Type B pancreatic cell (in vitro differentiated cells): Measurements from ENCODE around the gene CYP46A1. TPM values are rescaled to one million over a fixed set of nuclear protein-coding genes. Genes with fewer than 3 reads are reported as not detected.
A peak's percentile ranks its signal among the peaks of the same experiment; 100 is the strongest.

Experiments
- DNase-seq: peaks from one replicate; pipeline ENCODE4 v3.0.0; 2021; ENCODE audit warnings: mixed read lengths; ENCODE audit not compliant: unreplicated experiment; ENCODE audit errors: extremely low spot score
- H3K27ac Mint-ChIP-seq: 2 replicates; pipeline ENCODE4 v1.8.0; 2021; ENCODE audit warnings: mild to moderate bottlenecking, mixed read lengths
- H3K27me3 Mint-ChIP-seq: 2 replicates; pipeline ENCODE4 v1.8.0; 2021; ENCODE audit warnings: mixed read lengths
- H3K36me3 Mint-ChIP-seq: 2 replicates; pipeline ENCODE4 v1.8.0; 2021; ENCODE audit warnings: mixed read lengths
- H3K4me1 Mint-ChIP-seq: one replicate; pipeline ENCODE4 v1.8.0; 2021; ENCODE audit warnings: mixed read lengths; ENCODE audit not compliant: unreplicated experiment
- H3K4me3 Mint-ChIP-seq: 2 replicates; pipeline ENCODE4 v1.8.0; 2021; ENCODE audit warnings: mild to moderate bottlenecking, mixed read lengths
- H3K9me3 Mint-ChIP-seq: 2 replicates; pipeline ENCODE4 v1.8.0; 2021; ENCODE audit warnings: mixed read lengths
- CTCF ChIP-seq: fragments of 200-600 bp; sonication (generic); conservative IDR thresholded peaks from 2 replicates; pipeline ENCODE4 v1.5.0; 2021; ENCODE audit warnings: antibody characterized with exemption, mild to moderate bottlenecking
- total RNA-seq: library from RNA; stranded (reverse); gene quantifications from 2 replicates; pipeline ENCODE4 v1.2.1, GENCODE V29; 2021; ENCODE audit warnings: low replicate concordance

Gene CYP46A1
- total RNA-seq, 1 donor from 2014 or later = 4.7 TPM

GRCh38 chr14:99684410-99684934 is 374 bp downstream of the CYP46A1 start:
- H3K9me3 Mint-ChIP-seq = no peaks in the 10 kb centered on the region
- H3K36me3 Mint-ChIP-seq = no peaks in the 10 kb centered on the region
- peaks cover 33% of the 10 kb centered on the region for H3K27me3 Mint-ChIP-seq
- H3K4me3 Mint-ChIP-seq = peak overlapping the region; percentile 66
- H3K27ac Mint-ChIP-seq = no peak overlapping the region
- no peak for TF ChIP-seq CTCF
- peaks cover 9% of the 10 kb centered on the region for H3K4me1 Mint-ChIP-seq
- DNase-seq = no peak

- Mint-ChIP-seq H3K4me1 (peaks cover 10% of the 10 kb centered on the region), H3K9me3 (no peaks in the 10 kb centered on the region), H3K27ac (peak overlapping the region; percentile 25), H3K4me3 (peak overlapping the region; percentile 82), H3K36me3 (no peaks in the 10 kb centered on the region), H3K27me3 (peaks cover 40% of the 10 kb centered on the region)
- DNase-seq = peak; percentile 34
- TF ChIP-seq CTCF = no peak
Measured at GRCh38 chr14:99685151-99685591, 1.1 kb downstream of the CYP46A1 start.

- TF ChIP-seq CTCF = no peak
- peaks cover 44% of the 10 kb centered on the region for H3K27me3 Mint-ChIP-seq
- peak overlapping the region; percentile 82 for H3K4me3 Mint-ChIP-seq
- DNase-seq = no peak
- H3K36me3 Mint-ChIP-seq = no peaks in the 10 kb centered on the region
- H3K27ac Mint-ChIP-seq = peak overlapping the region; percentile 25
- peaks cover 13% of the 10 kb centered on the region for H3K4me1 Mint-ChIP-seq
- no peaks in the 10 kb centered on the region for H3K9me3 Mint-ChIP-seq
Measured at GRCh38 chr14:99685596-99685995, 1.5 kb downstream of the CYP46A1 start.

GRCh38 chr14:99686557-99687283 is 2.6 kb downstream of the CYP46A1 start:
- H3K4me1 Mint-ChIP-seq = peaks cover 13% of the 10 kb centered on the region
- DNase-seq = peak; percentile 39
- H3K27me3 Mint-ChIP-seq = peaks cover 44% of the 10 kb centered on the region
- H3K27ac Mint-ChIP-seq = no peak overlapping the region
- H3K36me3 Mint-ChIP-seq = no peaks in the 10 kb centered on the region
- TF ChIP-seq CTCF = no peak
- H3K9me3 Mint-ChIP-seq = no peaks in the 10 kb centered on the region
- H3K4me3 Mint-ChIP-seq = peak overlapping the region; percentile 21

GRCh38 chr14:99687284-99688209 is 3.4 kb downstream of the CYP46A1 start:
- peak; percentile 67 for DNase-seq
- peak; percentile 81 for TF ChIP-seq CTCF
- Mint-ChIP-seq H3K36me3 (no peaks in the 10 kb centered on the region), H3K4me1 (peaks cover 12% of the 10 kb centered on the region), H3K27me3 (peaks cover 47% of the 10 kb centered on the region), H3K4me3 (peak overlapping the region; percentile 63), H3K27ac (no peak overlapping the region), H3K9me3 (no peaks in the 10 kb centered on the region)
